HG02981 (cell line): ENCODE measurements around the gene FRAT2.
"Not testable (repeated sequence)": the region's sequence is repeated elsewhere in the genome, so short reads cannot be mapped to it uniquely, and the experiment has no call there.

Experiments used
- ATAC-seq: cut with Tn5 transposase; IDR thresholded peaks from one replicate; pipeline ENCODE4 v1.9.1; 2021; ENCODE audit warnings: mild to moderate bottlenecking, moderate library complexity; ENCODE audit not compliant: unreplicated experiment

FRAT2 gene

DNA sequence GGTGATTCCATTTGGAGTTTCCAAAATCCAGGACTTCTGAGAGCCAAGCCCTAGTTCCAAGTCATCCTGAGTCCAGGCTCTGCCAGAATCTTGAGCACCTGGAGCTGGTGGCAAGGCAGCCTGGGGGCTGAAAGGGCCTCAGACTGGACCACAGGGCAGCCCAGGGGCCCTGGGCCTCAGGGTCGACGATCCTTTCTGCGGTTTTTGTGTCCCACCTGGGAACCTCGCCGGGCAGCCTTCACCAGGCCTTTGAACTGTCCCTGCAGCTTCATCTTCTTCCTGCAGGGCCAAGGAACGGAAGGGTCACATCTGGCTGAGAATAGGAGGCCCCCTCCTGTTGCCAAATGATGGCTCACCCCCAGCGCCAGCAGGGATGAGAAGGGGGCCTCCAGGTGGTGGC is 22.4 kb upstream of the FRAT2 start:
- ATAC-seq: no peak

GRCh38 chr10:97356318-97356914 is 21.9 kb upstream of the FRAT2 start:
- ATAC-seq: no peak

DNA sequence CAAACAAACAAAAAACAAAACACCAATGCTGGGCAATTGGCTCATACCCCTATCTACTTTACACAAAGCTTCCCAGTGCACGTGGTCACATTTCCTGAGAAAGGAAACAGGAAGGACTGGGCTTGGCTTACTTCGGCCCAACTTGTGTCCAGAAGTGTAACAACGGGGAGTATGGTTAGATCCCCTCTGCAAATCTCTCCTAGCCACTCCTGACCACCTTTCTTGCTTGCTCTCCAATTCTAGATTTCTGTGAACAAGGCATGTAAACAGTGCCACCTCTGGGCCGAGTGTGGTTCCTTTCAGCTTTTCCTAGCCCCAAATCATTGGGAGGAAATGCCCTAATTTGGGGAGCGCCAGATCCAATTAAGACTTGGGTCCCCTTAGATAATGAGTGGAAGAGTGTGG is 21.0 kb upstream of the FRAT2 start:
- ATAC-seq: no peak

- ATAC-seq: no peak
These were observed 19.4 kb upstream of the FRAT2 start for GRCh38 chr10:97353945-97354344.

DNA sequence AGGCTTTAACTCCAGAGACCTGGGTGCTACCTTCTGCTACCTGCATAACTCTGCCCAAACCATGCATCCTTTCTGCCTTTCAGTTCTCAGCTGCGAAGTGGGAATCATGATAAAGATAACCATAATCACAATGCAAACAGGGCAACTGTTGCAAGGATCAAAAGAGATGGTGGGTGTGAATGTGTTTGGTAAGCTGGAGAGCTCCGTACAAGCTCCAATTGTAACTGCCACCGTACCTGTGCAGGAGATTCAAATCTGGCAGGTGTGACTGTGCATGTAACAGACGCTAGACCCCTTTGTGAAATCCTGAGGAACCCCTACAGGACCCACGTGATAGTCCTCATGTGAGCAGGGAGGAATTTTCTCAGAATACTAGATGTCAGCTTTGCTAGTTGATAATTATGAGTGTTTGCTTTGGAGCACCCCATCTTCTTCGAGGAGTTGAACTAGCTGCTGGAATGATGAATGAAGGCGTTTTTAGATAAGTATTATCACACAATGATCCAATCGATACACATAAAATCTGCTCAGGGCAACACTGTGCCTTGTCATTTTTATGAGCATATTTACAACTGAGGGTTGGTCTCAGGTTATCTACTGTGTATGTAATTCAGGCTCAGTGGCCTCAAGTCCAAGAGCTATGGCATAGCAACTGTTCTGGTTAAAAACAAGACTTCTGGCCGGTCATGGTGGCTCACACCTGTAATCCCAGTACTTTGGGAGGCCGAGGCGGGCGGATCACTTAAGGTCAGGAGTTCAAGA is 15.4 kb upstream of the FRAT2 start:
- ATAC-seq: no peak

DNA sequence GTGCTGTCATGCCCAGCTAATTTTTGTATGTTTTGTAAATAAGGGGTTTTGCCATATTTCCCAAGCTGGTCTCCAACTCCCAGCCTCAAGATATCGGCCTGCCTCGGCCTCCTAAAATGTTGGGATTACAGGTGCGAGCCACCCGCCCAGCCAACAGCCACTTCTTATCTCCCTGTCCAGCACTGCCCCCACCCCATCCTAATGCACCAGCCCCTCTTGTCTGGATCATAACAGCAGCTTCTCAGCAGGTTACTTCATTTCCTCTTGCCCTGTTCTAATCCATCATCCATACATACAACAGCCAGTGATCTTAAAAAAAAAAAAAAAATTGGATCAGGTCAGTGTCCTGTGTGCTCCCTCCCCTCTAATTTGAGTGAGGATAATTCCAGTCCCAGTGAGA is 12.8 kb upstream of the FRAT2 start:
- no peak for ATAC-seq

GRCh38 chr10:97343664-97344063 is 9.1 kb upstream of the FRAT2 start:
- not testable (repeated sequence) for ATAC-seq

- ATAC-seq: no peak
These were observed 6.9 kb upstream of the FRAT2 start for GRCh38 chr10:97341416-97341815.

GRCh38 chr10:97338041-97338440 is 3.5 kb upstream of the FRAT2 start:
- no peak for ATAC-seq

GRCh38 chr10:97336942-97337831 is 2.7 kb upstream of the FRAT2 start:
- no peak for ATAC-seq

GRCh38 chr10:97336446-97336845 is 1.9 kb upstream of the FRAT2 start:
- ATAC-seq: no peak

GRCh38 chr10:97336006-97336405 is 1.5 kb upstream of the FRAT2 start:
- no peak for ATAC-seq

DNA sequence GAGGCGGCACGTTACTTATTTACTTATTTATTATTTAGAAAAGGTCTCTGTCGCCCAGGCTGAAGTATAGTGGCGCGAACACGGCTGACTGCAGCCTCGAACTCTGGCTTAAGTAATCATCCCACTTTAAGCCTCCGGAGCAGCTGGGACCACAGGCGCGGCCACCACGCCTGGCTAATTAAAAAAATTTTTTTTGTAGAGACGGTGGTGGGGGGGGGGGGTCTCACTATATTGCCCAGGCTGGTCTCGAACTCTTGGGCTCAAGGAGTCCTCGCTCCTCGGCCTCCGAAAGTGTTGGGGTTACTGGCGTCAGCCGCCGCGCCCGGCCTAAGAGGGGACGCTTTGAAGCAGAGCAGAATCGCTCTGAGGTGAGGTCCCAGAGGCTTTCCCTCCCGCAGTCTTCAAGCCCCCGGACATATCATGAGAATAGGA is 675 bp upstream of the FRAT2 start:
- ATAC-seq: no peak

DNA sequence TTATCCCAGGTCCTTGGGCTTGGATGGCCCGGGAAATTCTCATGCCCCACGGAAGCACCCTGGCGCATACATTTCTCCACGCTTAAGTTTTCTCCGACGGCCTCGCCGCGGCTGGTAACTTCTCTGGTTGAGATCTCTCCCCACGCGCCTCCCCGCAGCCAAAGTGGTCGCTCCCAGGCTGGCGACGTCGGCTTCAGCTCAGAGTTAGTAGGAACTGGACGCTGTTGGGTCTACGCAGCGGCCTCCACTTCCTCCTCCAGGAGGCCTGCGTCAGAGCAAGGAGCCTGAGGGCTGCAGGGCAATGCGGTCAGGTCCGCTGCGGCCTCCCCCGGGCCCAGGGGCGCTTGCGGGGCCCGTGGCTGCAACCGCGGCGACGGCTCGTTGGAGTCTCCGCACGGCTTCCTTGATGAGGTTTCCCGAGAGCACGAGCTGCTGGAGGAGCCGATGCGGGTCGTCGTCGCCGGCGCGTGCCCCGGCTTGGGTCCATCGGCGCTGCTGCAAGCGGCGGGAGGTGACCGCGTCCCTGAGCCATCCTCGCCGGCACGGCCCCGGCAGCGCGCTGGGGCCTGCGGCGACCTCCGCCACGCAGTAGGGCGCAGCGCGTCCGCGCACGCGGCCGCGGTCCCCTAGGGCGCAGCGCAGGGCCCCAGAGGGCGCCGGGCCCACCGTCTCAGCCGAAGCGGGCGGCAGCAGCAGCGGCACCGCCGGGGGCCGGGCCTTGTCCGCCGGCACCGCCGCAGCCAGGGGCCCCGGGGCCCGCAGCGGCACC is 744 bp downstream of the FRAT2 start:
- ATAC-seq: no peak

- no peak for ATAC-seq
These were observed 1.3 kb downstream of the FRAT2 start for GRCh38 chr10:97333351-97333600.

GRCh38 chr10:97332591-97333350 is 1.8 kb downstream of the FRAT2 start:
- no peak for ATAC-seq

GRCh38 chr10:97331153-97331703 is 3.3 kb downstream of the FRAT2 start:
- no peak for ATAC-seq

GRCh38 chr10:97329766-97330165 is 4.8 kb downstream of the FRAT2 start:
- ATAC-seq: no peak

GRCh38 chr10:97328646-97329453 is 5.7 kb downstream of the FRAT2 start:
- ATAC-seq: no peak
